ENCODE data around the gene ASB10. TPM values are rescaled to one million over a fixed set of nuclear protein-coding genes. Genes with fewer than 3 reads are reported as not detected.

Gene ASB10
- total and polyA plus RNA-seq, 3 donors from 2014 or later: 0.18 to 0.39 TPM; not detected in 1

DNA sequence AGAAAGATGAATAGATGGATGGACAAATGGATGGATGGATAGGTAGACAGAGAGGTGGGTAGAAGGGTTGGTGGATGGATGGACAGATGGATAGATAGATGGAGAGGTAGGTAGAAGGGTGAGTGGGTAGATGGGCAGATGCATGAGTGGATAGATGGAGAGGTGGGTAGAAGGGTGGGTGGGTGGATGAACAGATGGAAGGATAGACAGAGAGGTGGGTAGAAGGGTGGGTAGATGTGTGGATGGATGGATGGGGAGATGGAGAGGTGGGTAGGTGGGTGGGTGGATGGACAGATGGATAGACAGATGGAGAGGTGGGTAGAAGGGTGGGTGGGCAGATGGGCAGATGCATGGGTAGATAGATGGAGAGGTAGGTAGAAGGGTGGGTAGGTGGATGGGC, 10.9 kb upstream of the ASB10 start:
- H3K36me3 ChIP-seq (ENCODE audit: low read depth, missing control alignments): no peaks in the 10 kb centered on the region
- TF ChIP-seq, protein P1, sequence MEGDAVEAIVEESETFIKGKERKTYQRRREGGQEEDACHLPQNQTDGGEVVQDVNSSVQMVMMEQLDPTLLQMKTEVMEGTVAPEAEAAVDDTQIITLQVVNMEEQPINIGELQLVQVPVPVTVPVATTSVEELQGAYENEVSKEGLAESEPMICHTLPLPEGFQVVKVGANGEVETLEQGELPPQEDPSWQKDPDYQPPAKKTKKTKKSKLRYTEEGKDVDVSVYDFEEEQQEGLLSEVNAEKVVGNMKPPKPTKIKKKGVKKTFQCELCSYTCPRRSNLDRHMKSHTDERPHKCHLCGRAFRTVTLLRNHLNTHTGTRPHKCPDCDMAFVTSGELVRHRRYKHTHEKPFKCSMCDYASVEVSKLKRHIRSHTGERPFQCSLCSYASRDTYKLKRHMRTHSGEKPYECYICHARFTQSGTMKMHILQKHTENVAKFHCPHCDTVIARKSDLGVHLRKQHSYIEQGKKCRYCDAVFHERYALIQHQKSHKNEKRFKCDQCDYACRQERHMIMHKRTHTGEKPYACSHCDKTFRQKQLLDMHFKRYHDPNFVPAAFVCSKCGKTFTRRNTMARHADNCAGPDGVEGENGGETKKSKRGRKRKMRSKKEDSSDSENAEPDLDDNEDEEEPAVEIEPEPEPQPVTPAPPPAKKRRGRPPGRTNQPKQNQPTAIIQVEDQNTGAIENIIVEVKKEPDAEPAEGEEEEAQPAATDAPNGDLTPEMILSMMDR (IDR thresholded peaks at IDR 0.05): no peak
- no peak for TF ChIP-seq POLR2A (IDR thresholded peaks at IDR 0.05)
- DNase-seq: no peak
- H3K27ac ChIP-seq: no peak overlapping the region
- H3K4me1 ChIP-seq: no peaks in the 10 kb centered on the region
- H3K27me3 ChIP-seq: no peaks in the 10 kb centered on the region
- H3K4me3 ChIP-seq: no peak overlapping the region
- no peaks in the 10 kb centered on the region for H3K9me3 ChIP-seq
- intact Hi-C loops (cut with DNase I; ENCODE audit: low total_unique reads): no loop called here

- Histone ChIP-seq H3K9me3 (no peaks in the 10 kb centered on the region), H3K27me3 (no peaks in the 10 kb centered on the region), H3K36me3 (ENCODE audit: low read depth, missing control alignments) (no peaks in the 10 kb centered on the region), H3K4me3 (no peak overlapping the region), H3K4me1 (no peaks in the 10 kb centered on the region), H3K27ac (no peak overlapping the region)
- 65 to 78% methylated on average over 13 to 19 of the region's 19 CpGs for WGBS, 2 donors
- intact Hi-C loops (cut with DNase I; ENCODE audit: low total_unique reads): no loop called here
- DNase-seq: no peak
- TF ChIP-seq, protein P1 (IDR thresholded peaks at IDR 0.05): no peak
- TF ChIP-seq POLR2A (IDR thresholded peaks at IDR 0.05): no peak
These were observed 8.8 kb upstream of the ASB10 start for GRCh38 chr7:151195616-151196450.

GRCh38 chr7:151194188-151194587, 7.1 kb upstream of the ASB10 start:
- 86 to 100% methylated on average over 3 to 7 of the region's 7 CpGs for WGBS, 2 donors
- Histone ChIP-seq H3K4me1 (no peaks in the 10 kb centered on the region), H3K27me3 (no peaks in the 10 kb centered on the region), H3K36me3 (ENCODE audit: low read depth, missing control alignments) (no peaks in the 10 kb centered on the region), H3K9me3 (no peaks in the 10 kb centered on the region), H3K27ac (no peak overlapping the region), H3K4me3 (no peak overlapping the region)
- no peak for DNase-seq
- TF ChIP-seq, protein P1 (IDR thresholded peaks at IDR 0.05): no peak
- TF ChIP-seq POLR2A (IDR thresholded peaks at IDR 0.05): no peak
- intact Hi-C loops (cut with DNase I; ENCODE audit: low total_unique reads): no loop called here

DNA sequence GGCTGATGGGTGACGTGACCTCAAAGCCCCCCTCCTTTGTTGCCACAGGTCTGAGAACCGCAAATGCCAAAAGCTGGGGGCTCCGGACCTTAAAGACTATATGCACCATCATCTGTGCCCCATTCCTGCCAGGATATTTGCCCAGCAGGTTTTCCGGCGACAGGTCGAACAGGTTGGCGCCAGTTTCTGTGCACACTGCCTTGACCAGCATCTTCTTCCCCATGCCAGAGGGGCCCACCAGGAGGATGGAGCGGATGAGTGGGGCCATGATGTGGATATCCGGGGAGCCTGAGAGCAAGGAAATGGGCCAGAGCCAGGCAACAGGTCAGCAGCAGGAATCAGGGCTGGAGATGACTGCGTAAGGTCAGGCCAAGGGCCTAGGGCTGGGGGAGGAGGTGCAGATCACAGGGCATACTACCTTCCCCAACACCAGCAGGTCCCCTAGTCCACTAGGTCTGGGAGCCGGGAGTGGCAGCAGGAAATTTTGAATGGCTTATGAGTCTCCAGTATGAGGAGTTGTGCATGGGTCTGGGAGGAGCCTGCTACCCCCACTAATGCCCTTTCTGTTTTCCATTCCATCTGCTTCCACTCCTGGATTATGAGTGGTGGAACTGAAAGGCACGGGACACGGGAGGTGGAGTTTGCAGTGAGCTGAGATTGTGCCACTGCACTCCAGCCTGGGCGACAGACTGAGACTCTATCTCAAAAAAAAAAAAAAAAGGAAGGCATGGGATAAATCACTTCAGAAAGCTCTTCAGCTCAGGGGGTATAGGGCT, 6.3 kb upstream of the ASB10 start:
- H3K4me1 ChIP-seq: no peaks in the 10 kb centered on the region
- no peak for TF ChIP-seq POLR2A (IDR thresholded peaks at IDR 0.05)
- TF ChIP-seq, protein P1 (IDR thresholded peaks at IDR 0.05): no peak
- H3K27ac ChIP-seq: no peak overlapping the region
- H3K27me3 ChIP-seq: no peaks in the 10 kb centered on the region
- no peaks in the 10 kb centered on the region for H3K9me3 ChIP-seq
- WGBS, 2 donors: 91 to 95% methylated on average over 12 to 14 of the region's 14 CpGs
- DNase-seq: no peak
- no peaks in the 10 kb centered on the region for H3K36me3 ChIP-seq (ENCODE audit: low read depth, missing control alignments)
- H3K4me3 ChIP-seq: no peak overlapping the region
- intact Hi-C loops (cut with DNase I; ENCODE audit: low total_unique reads): no loop called here
